ENCODE data around the gene CD40LG.

The CD40LG gene

DNA sequence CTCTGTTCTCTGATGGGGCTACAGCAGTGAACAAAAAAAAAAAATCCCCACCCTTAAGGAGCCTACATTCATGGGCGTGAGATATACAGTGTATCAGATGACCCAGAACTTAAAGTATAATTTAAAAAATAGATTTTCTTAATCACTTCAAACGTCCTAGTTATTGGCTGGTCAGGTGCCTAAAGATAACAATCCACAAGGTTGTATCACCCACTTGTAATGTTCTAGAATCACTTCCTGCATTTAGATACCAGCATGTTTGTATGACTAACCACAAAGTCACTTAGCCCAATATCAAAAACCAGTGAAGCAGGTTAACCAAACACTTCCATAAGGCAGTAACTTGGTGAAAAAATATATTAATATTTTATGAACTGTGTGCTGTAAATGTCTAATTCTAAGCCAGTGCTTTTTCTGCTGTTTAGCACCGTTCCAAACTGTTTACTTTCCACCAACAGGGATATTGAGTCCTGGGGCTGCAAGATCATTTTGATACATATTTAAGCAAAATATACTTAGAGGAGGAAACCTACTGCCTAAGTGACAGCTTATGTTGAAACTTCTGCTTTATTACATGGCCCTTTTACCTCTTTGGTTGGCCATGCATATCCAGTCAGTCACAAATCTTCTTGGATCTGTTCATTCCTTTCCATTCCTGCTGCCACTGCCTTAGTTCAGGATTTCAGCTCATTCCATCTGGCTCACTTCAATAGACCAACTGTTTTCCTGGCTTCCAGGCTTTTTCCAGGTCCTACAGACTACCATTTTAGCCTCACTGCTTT, 43.3 kb downstream of the CD40LG start:
- no peak overlapping the region for H3K27ac ChIP-seq (ENCODE audit: poor library complexity, severe bottlenecking)
- ATAC-seq (ENCODE audit: low read depth) (peak; percentile 44; the same call in 2 of the 3 replicates), DNase-seq (ENCODE audit: low spot score) (no peak)
- H3K27me3 ChIP-seq (ENCODE audit: insufficient read depth, poor library complexity, severe bottlenecking) = no peaks in the 10 kb centered on the region
- no peaks in the 10 kb centered on the region for H3K4me1 ChIP-seq (ENCODE audit: insufficient read depth, poor library complexity, severe bottlenecking)
- H3K36me3 ChIP-seq (ENCODE audit: low read depth) = no peaks in the 10 kb centered on the region
- TF ChIP-seq, protein P1, sequence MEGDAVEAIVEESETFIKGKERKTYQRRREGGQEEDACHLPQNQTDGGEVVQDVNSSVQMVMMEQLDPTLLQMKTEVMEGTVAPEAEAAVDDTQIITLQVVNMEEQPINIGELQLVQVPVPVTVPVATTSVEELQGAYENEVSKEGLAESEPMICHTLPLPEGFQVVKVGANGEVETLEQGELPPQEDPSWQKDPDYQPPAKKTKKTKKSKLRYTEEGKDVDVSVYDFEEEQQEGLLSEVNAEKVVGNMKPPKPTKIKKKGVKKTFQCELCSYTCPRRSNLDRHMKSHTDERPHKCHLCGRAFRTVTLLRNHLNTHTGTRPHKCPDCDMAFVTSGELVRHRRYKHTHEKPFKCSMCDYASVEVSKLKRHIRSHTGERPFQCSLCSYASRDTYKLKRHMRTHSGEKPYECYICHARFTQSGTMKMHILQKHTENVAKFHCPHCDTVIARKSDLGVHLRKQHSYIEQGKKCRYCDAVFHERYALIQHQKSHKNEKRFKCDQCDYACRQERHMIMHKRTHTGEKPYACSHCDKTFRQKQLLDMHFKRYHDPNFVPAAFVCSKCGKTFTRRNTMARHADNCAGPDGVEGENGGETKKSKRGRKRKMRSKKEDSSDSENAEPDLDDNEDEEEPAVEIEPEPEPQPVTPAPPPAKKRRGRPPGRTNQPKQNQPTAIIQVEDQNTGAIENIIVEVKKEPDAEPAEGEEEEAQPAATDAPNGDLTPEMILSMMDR (IDR thresholded peaks at IDR 0.05; ENCODE audit: poor library complexity, severe bottlenecking) = no peak
- no peaks in the 10 kb centered on the region for H3K9me3 ChIP-seq (ENCODE audit: severe bottlenecking)
- H3K4me3 ChIP-seq (ENCODE audit: severe bottlenecking) = no peak overlapping the region

DNA sequence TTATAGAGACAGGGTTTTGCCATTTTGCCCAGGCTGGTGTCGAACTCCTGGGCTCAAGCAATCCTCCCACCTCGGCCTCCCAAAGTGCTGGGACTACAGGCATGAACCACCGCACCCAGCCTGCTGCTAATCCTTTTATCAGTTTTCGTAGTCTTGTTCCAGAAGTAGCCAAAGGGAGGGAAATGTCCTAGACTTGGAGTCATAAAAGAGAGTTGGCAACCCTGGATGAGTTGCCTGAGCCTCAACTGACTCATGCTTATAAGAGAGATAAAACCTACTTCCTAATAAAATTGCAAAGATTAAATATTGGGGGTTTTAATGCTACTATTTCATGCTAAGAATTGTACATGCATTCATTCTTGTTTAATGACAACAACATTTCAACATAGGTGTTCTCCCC, 44.3 kb downstream of the CD40LG start:
- DNase-seq (ENCODE audit: low spot score) = no peak
- TF ChIP-seq, protein P1 (IDR thresholded peaks at IDR 0.05; ENCODE audit: poor library complexity, severe bottlenecking) = no peak
- Histone ChIP-seq H3K4me1 (ENCODE audit: insufficient read depth, poor library complexity, severe bottlenecking) (no peaks in the 10 kb centered on the region), H3K27me3 (ENCODE audit: insufficient read depth, poor library complexity, severe bottlenecking) (no peaks in the 10 kb centered on the region), H3K4me3 (ENCODE audit: severe bottlenecking) (no peak overlapping the region), H3K9me3 (ENCODE audit: severe bottlenecking) (no peaks in the 10 kb centered on the region), H3K27ac (ENCODE audit: poor library complexity, severe bottlenecking) (no peak overlapping the region), H3K36me3 (ENCODE audit: low read depth) (no peaks in the 10 kb centered on the region)
- no peak for ATAC-seq (ENCODE audit: low read depth)

DNA sequence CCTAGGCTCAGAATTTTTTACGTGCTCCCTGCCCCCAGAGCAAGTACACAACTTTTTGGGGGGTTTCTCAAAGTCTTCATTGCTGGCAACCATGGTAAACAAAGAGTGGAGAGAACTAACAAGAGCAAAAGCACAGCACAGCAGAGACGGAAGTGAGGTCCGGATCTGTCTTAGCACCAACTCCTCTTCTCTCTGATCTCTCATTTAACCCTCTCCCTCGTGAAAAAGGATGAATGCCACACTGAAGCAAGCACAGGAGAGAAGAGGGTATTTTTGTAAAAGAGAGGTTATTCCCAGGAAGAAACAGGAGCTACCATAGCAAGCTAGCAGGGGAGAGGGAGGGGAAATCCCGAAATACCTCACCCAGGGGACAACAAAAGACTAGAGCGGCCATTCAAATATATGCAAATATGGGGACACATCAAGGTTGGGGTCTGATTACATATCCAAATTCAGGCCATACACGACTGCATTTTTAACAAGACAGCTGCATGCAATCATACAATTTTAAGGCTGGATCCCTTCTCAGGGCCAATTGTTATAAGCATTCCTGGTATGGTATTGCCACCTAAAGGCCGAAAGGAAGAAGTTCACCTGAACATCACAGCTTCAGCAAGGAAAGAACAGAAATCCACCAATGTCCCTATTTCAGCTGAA, 46.6 kb downstream of the CD40LG start:
- TF ChIP-seq, protein P1 (IDR thresholded peaks at IDR 0.05; ENCODE audit: poor library complexity, severe bottlenecking) = peak; percentile 56
- DNase-seq (ENCODE audit: low spot score) (no peak), ATAC-seq (ENCODE audit: low read depth) (no peak)
- Histone ChIP-seq H3K4me3 (ENCODE audit: severe bottlenecking) (no peak overlapping the region), H3K4me1 (ENCODE audit: insufficient read depth, poor library complexity, severe bottlenecking) (no peaks in the 10 kb centered on the region), H3K36me3 (ENCODE audit: low read depth) (no peaks in the 10 kb centered on the region), H3K27me3 (ENCODE audit: insufficient read depth, poor library complexity, severe bottlenecking) (no peaks in the 10 kb centered on the region), H3K27ac (ENCODE audit: poor library complexity, severe bottlenecking) (no peak overlapping the region), H3K9me3 (ENCODE audit: severe bottlenecking) (no peaks in the 10 kb centered on the region)

DNA sequence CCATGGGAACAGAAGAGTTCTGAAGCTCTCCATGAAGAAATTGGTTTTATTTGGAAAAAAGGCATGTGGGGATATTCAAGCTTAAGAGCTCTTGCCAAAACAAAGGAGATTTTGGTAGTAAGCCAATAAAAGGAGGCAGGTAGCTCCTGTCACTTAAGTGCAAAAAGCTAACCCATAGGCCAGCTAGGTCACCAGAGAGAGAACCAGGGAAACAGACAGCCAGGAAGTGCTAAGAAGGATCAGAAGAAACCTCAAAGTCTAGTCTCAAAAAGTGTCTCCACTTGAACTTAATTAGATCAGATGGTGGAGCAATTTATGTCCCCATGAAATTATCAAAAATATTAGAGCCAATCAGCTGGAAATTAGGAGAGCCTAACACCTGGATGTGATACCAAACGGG, 49.2 kb downstream of the CD40LG start:
- Histone ChIP-seq H3K4me1 (ENCODE audit: insufficient read depth, poor library complexity, severe bottlenecking) (no peaks in the 10 kb centered on the region), H3K36me3 (ENCODE audit: low read depth) (no peaks in the 10 kb centered on the region), H3K27ac (ENCODE audit: poor library complexity, severe bottlenecking) (no peak overlapping the region), H3K27me3 (ENCODE audit: insufficient read depth, poor library complexity, severe bottlenecking) (no peaks in the 10 kb centered on the region), H3K9me3 (ENCODE audit: severe bottlenecking) (no peaks in the 10 kb centered on the region), H3K4me3 (ENCODE audit: severe bottlenecking) (no peak overlapping the region)
- ATAC-seq (ENCODE audit: low read depth) = no peak
- DNase-seq (ENCODE audit: low spot score) = no peak
- TF ChIP-seq, protein P1 (IDR thresholded peaks at IDR 0.05; ENCODE audit: poor library complexity, severe bottlenecking) = no peak

DNA sequence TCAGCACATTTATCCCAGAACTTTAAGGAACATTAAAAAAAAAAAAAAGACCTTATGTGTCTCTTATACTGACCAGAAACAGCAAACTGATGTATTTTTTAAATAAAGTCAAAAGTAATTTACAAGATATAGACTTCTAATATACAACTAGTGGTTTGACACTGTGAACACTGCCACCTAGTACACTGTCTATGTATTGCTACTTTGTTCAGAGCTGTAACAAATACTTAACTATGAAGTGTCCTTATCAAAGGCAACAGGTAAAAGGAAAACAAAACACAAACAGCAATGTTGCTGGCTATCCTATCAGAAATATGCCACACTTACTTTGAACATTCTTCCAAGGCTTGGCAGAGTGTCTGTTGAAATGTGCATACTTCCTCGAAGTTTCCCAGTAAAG, 60.4 kb downstream of the CD40LG start:
- Histone ChIP-seq H3K4me3 (ENCODE audit: severe bottlenecking) (no peak overlapping the region), H3K27ac (ENCODE audit: poor library complexity, severe bottlenecking) (no peak overlapping the region), H3K9me3 (ENCODE audit: severe bottlenecking) (no peaks in the 10 kb centered on the region), H3K27me3 (ENCODE audit: insufficient read depth, poor library complexity, severe bottlenecking) (no peaks in the 10 kb centered on the region), H3K36me3 (ENCODE audit: low read depth) (no peaks in the 10 kb centered on the region), H3K4me1 (ENCODE audit: insufficient read depth, poor library complexity, severe bottlenecking) (no peaks in the 10 kb centered on the region)
- DNase-seq (ENCODE audit: low spot score) (no peak), ATAC-seq (ENCODE audit: low read depth) (no peak)
- TF ChIP-seq, protein P1 (IDR thresholded peaks at IDR 0.05; ENCODE audit: poor library complexity, severe bottlenecking) = peak; percentile 39
